ENCODE results near the gene HPN.

Gene HPN

GRCh38 chr19:35105411-35106290 lies 64.1 kb downstream of the HPN start:
- no peak for DNase-seq (ENCODE audit: low read depth)

GRCh38 chr19:35106291-35106583 lies 64.7 kb downstream of the HPN start:
- DNase-seq (ENCODE audit: low read depth): no peak

- no peak for DNase-seq (ENCODE audit: low read depth)
Observed at GRCh38 chr19:35106898-35107541, 65.5 kb downstream of the HPN start.

GRCh38 chr19:35107545-35107944 lies 66.0 kb downstream of the HPN start:
- no peak for DNase-seq (ENCODE audit: low read depth)

GRCh38 chr19:35108730-35109129 lies 67.2 kb downstream of the HPN start:
- no peak for DNase-seq (ENCODE audit: low read depth)

GRCh38 chr19:35109395-35110112 lies 68.0 kb downstream of the HPN start:
- no peak for DNase-seq (ENCODE audit: low read depth)

- DNase-seq (ENCODE audit: low read depth): no peak
Observed at GRCh38 chr19:35110974-35111373, 69.5 kb downstream of the HPN start.

GRCh38 chr19:35112995-35113688 lies 71.6 kb downstream of the HPN start:
- no peak for DNase-seq (ENCODE audit: low read depth)

GRCh38 chr19:35114353-35115176 lies 73.0 kb downstream of the HPN start:
- DNase-seq (ENCODE audit: low read depth): peak; percentile 55

GRCh38 chr19:35115177-35115951 lies 73.8 kb downstream of the HPN start, which contains the start of gene FXYD3:
Gene FXYD3 (plus strand): TSS chr19:35115823. CDS start chr19:35119377, 3,554 bp downstream.
- DNase-seq (ENCODE audit: low read depth): no peak

Measured in activated T-helper 9 cell treated with anti-CD3 and anti-CD28 coated beads, Interleukin-2, amount 50 U/mL, for 16 hours (primary cell).